Thyroid gland (tissue), 4 donors: Measurements from ENCODE around the gene ARIH2. TPM values are rescaled to one million over a fixed set of nuclear protein-coding genes. Genes with fewer than 3 reads are reported as not detected.

Source experiments
- DNase-seq, 2 donors: peaks; one replicate each; pipeline ENCODE4 v3.0.0-alpha.2; 2019
- H3K27ac ChIP-seq, 3 donors: fragments of 200-600 bp; sonication (generic); 1 replicate in 2 of 3; 2 replicates in 1 of 3; pipeline ENCODE4 v1.5.1; 2016 to 2019; ENCODE audit warnings: mild to moderate bottlenecking in 1 of 3, moderate library complexity in 1 of 3
- H3K27me3 ChIP-seq: fragments of 200-600 bp; sonication (generic); one replicate; pipeline ENCODE4 v1.5.1; 2019
- H3K36me3 ChIP-seq, 2 donors: fragments of 200-600 bp; sonication (generic); one replicate each; pipeline ENCODE4 v1.5.1; 2016 to 2019
- H3K4me1 ChIP-seq, 2 donors: fragments of 200-600 bp; sonication (generic); one replicate each; pipeline ENCODE4 v1.5.1; 2017 to 2019
- H3K4me3 ChIP-seq, 3 donors: fragments of 200-600 bp; sonication (generic); replicated peaks in 1 of 3; 1 replicate in 2 of 3; 2 replicates in 1 of 3; pipeline ENCODE4 v1.5.1; 2016; ENCODE audit warnings: mild to moderate bottlenecking in 1 of 3
- H3K9me3 ChIP-seq: fragments of 200-600 bp; sonication (generic); one replicate; pipeline ENCODE4 v1.5.1; 2017
- POLR2A ChIP-seq, 2 donors: fragments of 450-650 bp; IDR thresholded peaks; one replicate each; pipeline ENCODE4 v1.6.1; 2017; ENCODE audit warnings: antibody characterized with exemption in 2 of 2, mild to moderate bottlenecking in 2 of 2, moderate library complexity in 1 of 2
- WGBS, 2 donors: methylation state at CpG; one replicate each; pipeline ENCODE4 v1.1.5; 2017; 5-methylcytosine and 5-hydroxymethylcytosine counted together
- intact Hi-C: fragments of 100-400 bp; cut with DNase I; formaldehyde crosslinking; loops from one replicate; pipeline ENCODE4 v1.15.1; 2023
- total RNA-seq, 4 donors: library from RNA; depleted of rRNA; stranded (reverse); fragments of >200 nt; gene quantifications; one replicate each; pipeline ENCODE4 v1.2.3, GENCODE V29; 2016
- TF ChIP-seq, protein P1 (sequence below), 6 experiments: fragments of 200-600 bp in 3 of 6; fragments of 450-650 bp in 3 of 6; sonication (generic) in 3 of 6; IDR thresholded peaks; one replicate each; pipeline ENCODE4 v1.5.1; 2016 to 2019; ENCODE audit warnings: antibody characterized with exemption in 6 of 6, mild to moderate bottlenecking in 2 of 6, inconsistent platforms in 1 of 6, moderate library complexity in 1 of 6

The ARIH2 gene
- total RNA-seq, 4 donors from 2014 or later = 108 to 136 (median 117) TPM

DNA sequence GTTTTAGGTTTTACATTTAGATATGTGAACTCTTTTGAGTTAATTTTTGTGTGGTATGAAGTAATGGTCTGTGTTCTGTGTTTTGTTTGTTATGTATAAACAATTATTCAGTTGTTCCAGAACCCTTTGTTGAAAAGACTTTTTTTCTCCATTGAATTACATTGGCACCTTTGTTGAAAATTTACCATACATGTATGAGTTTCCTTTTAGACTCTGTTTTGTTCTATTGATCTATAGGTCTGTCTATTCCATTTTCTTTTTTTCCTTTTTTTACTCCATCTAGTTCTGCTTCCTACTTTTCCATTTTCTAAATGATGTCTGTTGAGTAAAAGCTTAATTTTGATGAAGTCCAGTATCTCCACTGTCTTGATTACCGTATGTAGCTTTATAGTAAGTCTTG is 31.4 kb downstream of the ARIH2 start:
- WGBS, 2 donors = 89 to 96% methylated on average over 1 of the region's 1 CpG
- TF ChIP-seq POLR2A (IDR thresholded peaks at IDR 0.05) = no peak
- TF ChIP-seq, protein P1, sequence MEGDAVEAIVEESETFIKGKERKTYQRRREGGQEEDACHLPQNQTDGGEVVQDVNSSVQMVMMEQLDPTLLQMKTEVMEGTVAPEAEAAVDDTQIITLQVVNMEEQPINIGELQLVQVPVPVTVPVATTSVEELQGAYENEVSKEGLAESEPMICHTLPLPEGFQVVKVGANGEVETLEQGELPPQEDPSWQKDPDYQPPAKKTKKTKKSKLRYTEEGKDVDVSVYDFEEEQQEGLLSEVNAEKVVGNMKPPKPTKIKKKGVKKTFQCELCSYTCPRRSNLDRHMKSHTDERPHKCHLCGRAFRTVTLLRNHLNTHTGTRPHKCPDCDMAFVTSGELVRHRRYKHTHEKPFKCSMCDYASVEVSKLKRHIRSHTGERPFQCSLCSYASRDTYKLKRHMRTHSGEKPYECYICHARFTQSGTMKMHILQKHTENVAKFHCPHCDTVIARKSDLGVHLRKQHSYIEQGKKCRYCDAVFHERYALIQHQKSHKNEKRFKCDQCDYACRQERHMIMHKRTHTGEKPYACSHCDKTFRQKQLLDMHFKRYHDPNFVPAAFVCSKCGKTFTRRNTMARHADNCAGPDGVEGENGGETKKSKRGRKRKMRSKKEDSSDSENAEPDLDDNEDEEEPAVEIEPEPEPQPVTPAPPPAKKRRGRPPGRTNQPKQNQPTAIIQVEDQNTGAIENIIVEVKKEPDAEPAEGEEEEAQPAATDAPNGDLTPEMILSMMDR (IDR thresholded peaks at IDR 0.05) = no peak
- H3K36me3 ChIP-seq = no peaks in the 10 kb centered on the region
- peak overlapping the region; percentile 63 to 75 (median 63) for H3K27ac ChIP-seq
- intact Hi-C loops = no loop called here
- no peak for DNase-seq
- peaks cover 10 to 14% of the 10 kb centered on the region in 2 donors for H3K4me1 ChIP-seq
- no peak overlapping the region for H3K4me3 ChIP-seq
- no peaks in the 10 kb centered on the region for H3K27me3 ChIP-seq
- H3K9me3 ChIP-seq = no peaks in the 10 kb centered on the region

DNA sequence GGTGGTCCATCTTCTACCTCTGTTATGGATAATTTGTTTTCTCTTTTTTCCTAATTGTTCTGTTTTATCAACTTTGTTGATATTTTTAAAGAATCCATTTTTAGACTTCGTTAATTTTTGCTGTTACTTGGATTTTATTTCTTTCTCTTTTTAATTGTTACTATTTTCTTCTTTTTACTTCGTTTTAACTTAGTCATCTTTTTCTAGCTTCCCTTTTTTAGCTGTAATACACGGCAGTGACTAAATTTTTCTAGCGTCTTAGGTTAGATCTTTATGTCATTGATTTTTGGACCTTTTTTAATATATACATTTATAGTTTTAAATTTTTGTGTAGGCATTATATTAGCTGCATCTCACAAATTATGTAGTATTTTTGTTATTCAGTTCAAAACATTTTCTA is 33.1 kb downstream of the ARIH2 start:
- WGBS, 2 donors = 91 to 97% methylated on average over 4 of the region's 4 CpGs
- intact Hi-C loops = no loop called here
- no peak for TF ChIP-seq POLR2A (IDR thresholded peaks at IDR 0.05)
- TF ChIP-seq, protein P1 (IDR thresholded peaks at IDR 0.05) = no peak
- Histone ChIP-seq H3K27me3 (no peaks in the 10 kb centered on the region), H3K36me3 (no peaks in the 10 kb centered on the region), H3K4me3 (no peak overlapping the region), H3K4me1 (peaks cover 10 to 14% of the 10 kb centered on the region in 2 donors), H3K27ac (no peak overlapping the region), H3K9me3 (no peaks in the 10 kb centered on the region)
- no peak for DNase-seq

DNA sequence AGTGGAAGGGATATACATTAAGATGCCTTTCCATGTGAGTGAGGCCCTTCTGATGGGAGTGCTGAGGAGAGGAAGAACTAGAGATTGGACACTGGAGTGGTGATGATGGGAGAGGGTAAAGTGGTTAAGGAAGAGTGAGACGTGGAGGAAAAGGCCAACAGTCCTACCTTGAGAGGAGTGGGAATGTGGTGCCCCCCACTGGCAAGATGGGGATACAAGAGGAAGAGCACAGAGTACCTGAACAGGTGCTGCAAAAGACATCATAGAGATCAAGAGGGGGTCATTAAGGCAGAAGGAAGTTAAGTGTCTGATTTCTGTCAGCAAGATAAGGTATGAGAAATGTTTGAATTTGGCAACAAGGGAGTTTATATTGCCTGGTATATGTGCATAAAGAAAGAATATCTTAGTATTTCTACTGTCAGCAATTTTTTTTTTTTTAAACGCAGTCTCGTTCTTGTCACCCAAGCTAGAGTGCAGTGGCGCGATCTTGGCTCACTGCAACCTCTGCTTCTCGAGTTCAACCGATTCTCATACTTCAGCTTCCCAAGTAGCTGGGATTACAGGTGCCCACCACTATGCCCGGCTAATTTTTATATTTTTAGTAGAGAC is 34.0 kb downstream of the ARIH2 start:
- Histone ChIP-seq H3K27me3 (no peaks in the 10 kb centered on the region), H3K4me3 (no peak overlapping the region), H3K36me3 (peaks cover under 1 to 4% of the 10 kb centered on the region in 2 donors), H3K4me1 (peaks cover 10 to 14% of the 10 kb centered on the region in 2 donors), H3K27ac (no peak overlapping the region), H3K9me3 (no peaks in the 10 kb centered on the region)
- no peak for TF ChIP-seq POLR2A (IDR thresholded peaks at IDR 0.05)
- TF ChIP-seq, protein P1 (IDR thresholded peaks at IDR 0.05) = peak; percentile 16 to 64 (median 46)
- intact Hi-C loops = no loop called here
- DNase-seq = peak; percentile 59 to 66
- WGBS, 2 donors = 80 to 85% methylated on average over 8 of the region's 8 CpGs

DNA sequence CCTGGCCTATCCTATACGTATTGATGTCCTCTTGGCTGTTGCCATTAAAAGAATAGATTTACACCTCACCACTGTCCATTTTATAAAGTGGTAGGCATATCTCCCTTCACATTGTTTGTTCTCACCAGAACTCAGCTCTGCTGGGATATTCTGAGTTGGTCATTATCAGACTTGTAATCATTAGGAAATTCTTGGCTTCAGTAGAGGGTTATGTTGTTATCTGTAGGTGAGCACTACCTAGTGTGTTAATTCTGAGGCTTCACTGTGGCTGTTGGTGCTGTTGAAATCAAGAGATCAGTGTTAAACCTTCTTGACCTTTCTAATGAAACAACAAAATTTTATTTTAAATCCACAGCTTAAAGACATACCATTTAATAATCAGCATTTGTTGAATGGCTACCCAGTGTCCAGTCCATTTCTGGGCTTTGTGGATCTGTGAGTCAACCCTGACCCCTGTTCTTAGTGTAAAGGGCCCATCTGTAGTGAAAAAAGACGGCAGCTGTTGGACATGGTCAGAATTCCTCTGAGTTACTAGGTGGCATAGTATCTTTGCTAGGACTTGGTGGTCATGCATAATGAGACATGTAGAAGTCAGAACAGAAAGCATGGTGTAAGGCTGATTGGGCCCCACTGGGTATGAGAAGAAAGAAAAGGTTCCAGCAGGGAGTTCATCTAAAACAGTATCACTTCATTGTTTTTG is 38.5 kb downstream of the ARIH2 start:
- H3K4me1 ChIP-seq = no peaks in the 10 kb centered on the region
- H3K27me3 ChIP-seq = no peaks in the 10 kb centered on the region
- intact Hi-C loops = no loop called here
- H3K4me3 ChIP-seq = no peak overlapping the region
- H3K9me3 ChIP-seq = no peaks in the 10 kb centered on the region
- no peak for DNase-seq
- 97% methylated on average over 2 of the region's 2 CpGs for WGBS, 2 donors
- peaks cover 7 to 14% of the 10 kb centered on the region in 2 donors for H3K36me3 ChIP-seq
- TF ChIP-seq, protein P1 (IDR thresholded peaks at IDR 0.05) = no peak
- no peak for TF ChIP-seq POLR2A (IDR thresholded peaks at IDR 0.05)
- no peak overlapping the region for H3K27ac ChIP-seq

DNA sequence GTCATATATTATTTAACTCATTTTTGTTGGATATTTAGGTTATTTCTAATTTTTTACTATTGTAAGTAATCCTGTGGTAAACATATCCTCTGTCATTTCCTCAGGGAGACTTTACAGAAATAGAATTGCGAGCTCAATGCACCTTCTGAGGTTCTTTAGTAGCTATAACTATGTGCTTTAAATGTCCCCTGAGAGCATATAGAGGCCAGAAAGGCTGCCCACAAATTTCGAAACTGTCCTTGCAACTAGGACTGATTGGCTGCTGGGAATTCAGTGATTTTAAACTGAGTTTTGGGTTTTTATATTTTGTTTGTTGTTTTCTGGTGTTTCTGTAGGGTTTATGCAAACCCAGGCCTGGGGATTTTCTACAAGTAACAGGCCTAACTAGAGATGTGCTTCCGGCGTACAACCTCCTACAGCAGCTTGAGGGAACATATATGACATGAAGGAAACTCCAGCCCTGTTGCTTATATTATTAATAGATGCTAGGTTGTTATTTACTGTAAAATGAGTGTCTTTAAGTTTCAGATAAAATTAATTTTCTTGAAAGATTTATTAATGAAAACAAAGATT is 42.3 kb downstream of the ARIH2 start:
- Histone ChIP-seq H3K9me3 (no peaks in the 10 kb centered on the region), H3K4me3 (no peak overlapping the region), H3K27me3 (no peaks in the 10 kb centered on the region), H3K4me1 (no peaks in the 10 kb centered on the region), H3K27ac (no peak overlapping the region), H3K36me3 (peaks cover 14 to 21% of the 10 kb centered on the region in 2 donors)
- TF ChIP-seq, protein P1 (IDR thresholded peaks at IDR 0.05) = no peak
- TF ChIP-seq POLR2A (IDR thresholded peaks at IDR 0.05) = no peak
- WGBS, 2 donors = 76 to 85% methylated on average over 4 of the region's 4 CpGs
- no peak for DNase-seq
- intact Hi-C loops = no loop called here
